ENCODE measurements around the gene ABHD6. TPM values are rescaled to one million over a fixed set of nuclear protein-coding genes. Genes with fewer than 3 reads are reported as not detected.

ABHD6 gene
- total RNA-seq, 1 experiment from 2014 or later = 6.5 TPM

GRCh38 chr3:58341376-58341775 is 103.8 kb downstream of the ABHD6 start:
- Histone ChIP-seq H3F3A (ENCODE audit: insufficient read depth, low read depth) (no peaks in the 10 kb centered on the region; the same call in 1 of the 2 replicates), H3K79me2 (ENCODE audit: low read depth) (0 out of 2 replicates have a peak, but pooled peaks cover under 1% of the 10 kb centered on the region), H2AFZ (no peak overlapping the region), H3K4me1 (replicated peaks; ENCODE audit: insufficient read depth) (peaks cover 2% of the 10 kb centered on the region), H3K27me3 (ENCODE audit: insufficient read depth, low read depth) (no peaks in the 10 kb centered on the region), H4K20me1 (ENCODE audit: insufficient read depth) (no peaks in the 10 kb centered on the region), H3K36me3 (ENCODE audit: low read depth) (no peaks in the 10 kb centered on the region), H3K4me2 (no peak overlapping the region), H3K27ac (no peak overlapping the region), H3K4me3 (no peak overlapping the region), H3K9me3 (ENCODE audit: insufficient read depth, low read depth) (no peaks in the 10 kb centered on the region), H3K9me2 (ENCODE audit: insufficient read depth) (no peaks in the 10 kb centered on the region; the same call in 1 of the 2 replicates)
- no peak for DNase-seq
- TF ChIP-seq EZH2 (IDR thresholded peaks at IDR 0.05; ENCODE audit: low read depth) (no peak), CTCF (conservative IDR thresholded peaks at IDR 0.05) (no peak)
- BruUV-seq (replicated peaks) = no TSS peak
- intact Hi-C loops (cut with micrococcal nuclease; ENCODE audit: unreplicated experiment) = no loop called here
- ChIA-PET POLR2A (ENCODE audit: unreplicated experiment) (no interaction called here), CTCF (no interaction called here)

- Histone ChIP-seq H4K20me1 (ENCODE audit: insufficient read depth) (no peaks in the 10 kb centered on the region), H3K27me3 (ENCODE audit: insufficient read depth, low read depth) (no peaks in the 10 kb centered on the region), H3K36me3 (ENCODE audit: low read depth) (no peaks in the 10 kb centered on the region), H3K4me1 (replicated peaks; ENCODE audit: insufficient read depth) (no peaks in the 10 kb centered on the region), H2AFZ (no peak overlapping the region), H3K79me2 (ENCODE audit: low read depth) (no peaks in the 10 kb centered on the region), H3F3A (ENCODE audit: insufficient read depth, low read depth) (peaks cover 5% of the 10 kb centered on the region; the same call in 1 of the 2 replicates), H3K27ac (no peak overlapping the region), H3K9me3 (ENCODE audit: insufficient read depth, low read depth) (no peaks in the 10 kb centered on the region; the same call in 1 of the 2 replicates), H3K9me2 (ENCODE audit: insufficient read depth) (no peaks in the 10 kb centered on the region), H3K4me3 (no peak overlapping the region), H3K4me2 (no peak overlapping the region)
- ChIA-PET CTCF (interaction anchor here (0.6 kb wide), 2 partner anchors 16 to 211 kb away, joined by 8 to 13 read pairs; no protein-coding TSS in a partner anchor), POLR2A (ENCODE audit: unreplicated experiment) (no interaction called here)
- BruUV-seq (replicated peaks) = no TSS peak
- TF ChIP-seq CTCF (conservative IDR thresholded peaks at IDR 0.05) (no peak), EZH2 (IDR thresholded peaks at IDR 0.05; ENCODE audit: low read depth) (no peak)
- no peak for DNase-seq
- intact Hi-C loops (cut with micrococcal nuclease; ENCODE audit: unreplicated experiment) = no loop called here
These were observed 105.1 kb downstream of the ABHD6 start for GRCh38 chr3:58342676-58343075.

Other genes starting within 250 kb of the ABHD6 start
- gene FLNB, start 229.4 kb upstream of the ABHD6 start, total RNA-seq (2021) = 349 and 361 TPM in 2 replicates
- gene DNASE1L3, start 26.8 kb upstream of the ABHD6 start, total RNA-seq (2021) = not detected in 2 replicates
- 13.2 and 13.8 TPM in 2 replicates for gene RPP14, start 68.5 kb downstream of the ABHD6 start, total RNA-seq (2021)
- gene HTD2, start 68.7 kb downstream of the ABHD6 start, total RNA-seq (2021) = 6.2 and 7.4 TPM in 2 replicates
- 3.3 and 4.4 TPM in 2 replicates for gene PXK, start 95.1 kb downstream of the ABHD6 start, total RNA-seq (2021)
- 69.8 and 70.7 TPM in 2 replicates for gene PDHB, start 196.0 kb downstream of the ABHD6 start, total RNA-seq (2021)